ENCODE data around the gene NPW.

The NPW gene

DNA sequence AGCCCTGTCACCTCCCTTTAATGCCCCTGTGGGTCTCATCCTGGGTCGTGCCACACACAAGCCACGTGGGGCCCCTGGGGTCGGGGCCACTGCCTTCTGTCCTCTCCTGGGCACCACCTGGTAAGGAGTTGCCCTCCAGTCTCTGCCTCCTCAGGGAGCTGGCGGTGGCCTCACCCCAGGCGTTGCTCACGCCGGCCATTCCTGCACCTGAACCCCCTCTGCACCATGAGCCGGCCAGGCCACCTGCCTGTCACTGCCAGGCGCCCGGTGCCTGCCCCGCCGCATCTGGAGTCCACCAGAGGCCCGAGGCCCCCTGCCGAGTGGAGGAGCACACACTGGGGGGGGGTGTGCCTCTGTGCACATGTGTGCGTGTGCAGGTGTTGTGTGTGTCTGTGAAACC lies 17.5 kb downstream of the NPW start:
- no peak for DNase-seq

DNA sequence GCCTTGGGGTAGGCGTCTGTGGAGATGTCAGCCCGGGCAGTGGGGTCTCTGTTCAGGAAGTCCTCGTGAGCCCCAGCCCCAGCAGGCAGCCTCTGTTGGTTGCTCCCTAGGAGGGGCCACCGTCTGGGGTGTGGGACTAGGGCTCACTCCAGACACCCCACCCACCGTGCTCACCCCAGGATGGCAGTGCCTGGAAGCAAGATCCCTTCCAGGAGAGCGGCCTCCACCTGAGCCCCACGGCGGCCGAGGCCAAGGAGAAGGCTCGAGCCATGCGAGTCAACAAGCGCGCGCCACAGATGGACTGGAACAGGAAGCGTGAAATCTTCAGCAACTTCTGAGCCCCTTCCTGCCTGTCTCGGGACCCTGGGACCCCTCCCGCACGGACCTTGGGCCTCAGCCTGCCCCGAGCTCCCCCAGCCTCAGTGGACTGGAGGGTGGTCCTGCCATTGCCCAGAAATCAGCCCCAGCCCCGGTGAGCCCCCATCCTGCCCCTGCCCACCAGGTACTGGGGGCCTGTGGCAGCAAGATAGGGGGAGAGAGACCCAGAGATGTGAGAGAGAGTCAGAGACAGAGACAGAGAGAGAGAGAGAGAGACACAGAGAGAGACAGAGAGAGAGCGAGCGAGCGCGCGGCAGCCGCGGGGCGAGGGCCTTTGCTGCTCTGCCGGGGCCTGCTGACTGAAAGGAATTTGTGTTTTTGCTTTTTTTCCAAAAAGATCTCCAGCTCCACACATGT lies 18.2 kb downstream of the NPW start:
- no peak for DNase-seq

DNA sequence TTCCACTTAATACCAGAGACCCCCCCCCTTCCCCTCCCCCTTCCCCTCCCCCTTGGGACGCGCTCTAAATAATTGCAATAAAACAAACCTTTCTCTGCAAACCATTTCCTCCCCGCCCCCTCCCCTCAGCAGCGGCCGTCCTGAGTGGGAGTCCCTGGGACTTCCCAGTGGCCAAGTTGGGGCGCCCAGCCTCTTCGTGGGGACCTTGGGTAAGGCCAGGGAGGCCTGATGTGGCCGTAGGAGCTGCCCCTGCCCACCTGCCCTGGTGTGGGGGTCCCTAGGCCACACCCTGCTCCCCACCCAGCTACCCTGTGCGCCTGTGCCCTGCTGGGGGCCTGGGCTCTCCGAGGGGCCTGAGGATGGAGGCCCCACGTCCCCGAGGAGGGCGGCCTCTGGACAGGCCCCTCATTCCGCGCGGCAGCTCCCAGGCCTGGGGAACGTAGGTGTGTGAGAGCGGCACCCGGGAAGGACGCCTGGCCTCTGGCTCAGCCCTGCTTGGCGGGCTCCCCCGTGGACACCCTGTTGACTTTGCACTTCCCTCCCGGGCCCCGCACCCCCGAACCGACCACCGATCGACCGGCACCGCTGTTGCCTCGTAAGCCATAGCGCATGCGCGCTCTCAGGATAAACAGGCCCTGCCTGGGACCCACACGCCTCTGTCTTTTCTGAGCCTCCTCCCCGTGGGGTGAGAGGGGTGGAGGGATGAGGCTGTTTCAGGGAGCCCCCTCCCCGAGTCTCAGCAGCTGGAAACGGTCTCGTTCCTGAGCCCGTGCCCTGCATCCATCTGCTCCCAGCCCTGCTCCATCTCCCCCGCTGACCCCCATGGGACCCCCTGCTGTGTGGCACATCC lies 19.0 kb downstream of the NPW start:
- no peak for DNase-seq

DNA sequence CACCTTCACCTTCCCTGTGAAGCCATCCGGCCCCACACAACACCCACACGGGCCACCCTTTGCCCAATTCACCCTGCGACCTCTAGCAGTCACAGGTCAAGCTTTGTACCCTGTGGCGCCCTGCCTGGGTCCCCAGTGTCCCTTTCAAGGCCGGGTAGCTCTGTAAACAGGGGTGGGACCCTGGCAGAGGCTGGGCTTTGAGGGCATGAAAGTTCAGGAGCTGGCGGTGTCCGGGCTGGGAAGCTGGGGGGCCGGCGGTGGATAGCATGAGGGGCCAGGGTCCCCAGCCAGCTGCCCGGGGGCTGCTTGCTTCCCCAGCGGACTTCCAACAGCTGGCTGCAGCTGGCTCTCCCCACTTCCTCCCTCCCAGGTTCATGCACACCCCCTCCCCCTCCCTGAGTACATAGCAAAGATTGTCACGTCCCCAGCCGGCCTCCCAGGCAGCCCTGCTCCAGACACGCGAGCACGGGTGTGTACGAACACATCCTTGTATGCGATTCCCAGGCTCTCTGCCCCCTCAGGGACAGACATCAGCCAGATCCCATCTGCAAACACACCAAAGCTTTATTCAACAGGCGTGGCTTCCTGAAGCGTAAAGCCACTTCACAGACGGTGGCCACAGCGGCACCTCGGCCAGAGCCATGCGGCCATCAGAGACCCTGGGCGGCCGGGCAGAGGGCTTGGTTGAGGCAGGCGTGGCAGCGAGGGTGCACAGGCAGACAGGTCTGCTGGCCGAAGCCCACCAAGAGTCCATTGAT lies 19.9 kb downstream of the NPW start:
- DNase-seq: no peak

DNA sequence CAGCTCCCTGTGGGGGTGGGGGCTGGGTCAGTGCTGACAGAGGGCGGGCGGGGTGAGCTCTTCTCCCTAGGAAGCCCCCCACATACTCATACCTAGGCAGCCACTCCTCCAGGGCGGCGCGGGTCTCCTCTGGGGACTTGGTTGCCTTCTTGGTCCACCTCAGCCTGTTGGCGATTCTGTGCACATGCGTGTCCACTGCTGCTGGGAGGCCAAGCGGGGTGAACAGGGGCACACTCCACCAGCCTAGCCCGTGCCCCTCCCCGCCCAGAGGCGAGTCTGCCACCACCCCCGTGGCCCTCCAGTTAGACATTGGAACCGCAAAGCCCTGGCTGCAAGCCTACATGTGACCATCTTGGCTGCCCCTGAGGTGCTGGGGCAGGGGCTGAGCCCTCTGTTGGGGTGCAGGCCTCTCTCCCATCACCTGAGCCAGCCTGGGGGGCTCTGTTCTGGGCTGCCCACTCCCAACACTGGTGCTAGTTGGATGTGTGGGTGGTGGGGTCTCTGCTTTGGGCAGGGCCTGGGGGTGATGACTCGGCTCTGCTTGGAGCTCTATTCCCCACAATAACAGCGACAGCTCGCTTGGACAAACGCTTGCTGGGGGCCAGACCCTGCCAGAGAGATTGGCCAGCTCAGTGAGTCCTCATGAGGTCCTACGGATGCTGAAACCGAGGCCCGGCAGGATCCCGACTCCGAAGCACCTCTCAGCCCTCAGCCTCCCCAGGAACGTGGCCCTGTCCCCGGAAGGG lies 20.6 kb downstream of the NPW start:
- no peak for DNase-seq

DNA sequence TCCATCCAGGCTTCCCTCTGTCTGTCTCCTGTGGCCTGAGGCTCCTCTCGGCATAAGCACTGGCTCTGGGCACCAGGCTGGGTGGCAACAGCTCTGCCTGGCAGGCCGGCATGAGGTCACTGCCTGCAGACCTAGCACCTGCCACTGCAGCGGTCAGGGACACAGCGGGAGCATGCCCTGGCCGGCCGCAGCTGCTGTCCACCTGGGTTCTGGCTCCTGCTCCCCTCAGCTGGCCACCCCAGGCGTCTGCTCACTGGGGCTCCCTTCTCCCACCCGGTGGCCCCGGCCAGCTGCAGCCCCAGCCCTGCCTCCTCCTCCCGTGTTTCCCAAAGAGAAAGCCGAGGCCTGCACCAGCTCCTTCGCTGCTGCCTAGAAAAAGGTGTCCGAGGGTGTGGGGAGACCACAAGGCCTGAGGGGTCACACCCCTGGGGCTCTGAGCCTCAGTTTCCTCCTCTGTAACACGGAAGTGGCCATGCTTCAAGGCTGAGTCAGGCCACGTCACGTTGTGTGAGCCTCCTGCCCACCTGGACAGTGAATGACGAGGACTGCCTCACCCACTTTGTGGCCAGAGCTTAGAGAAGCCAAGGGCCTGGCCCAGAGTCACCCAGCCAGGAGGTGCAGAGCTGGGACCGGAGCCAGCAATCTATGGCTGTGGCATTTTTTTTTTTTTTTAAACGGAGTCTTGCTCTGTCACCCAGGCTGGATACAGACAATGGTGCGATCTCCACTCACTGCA lies 21.4 kb downstream of the NPW start:
- no peak for DNase-seq

DNA sequence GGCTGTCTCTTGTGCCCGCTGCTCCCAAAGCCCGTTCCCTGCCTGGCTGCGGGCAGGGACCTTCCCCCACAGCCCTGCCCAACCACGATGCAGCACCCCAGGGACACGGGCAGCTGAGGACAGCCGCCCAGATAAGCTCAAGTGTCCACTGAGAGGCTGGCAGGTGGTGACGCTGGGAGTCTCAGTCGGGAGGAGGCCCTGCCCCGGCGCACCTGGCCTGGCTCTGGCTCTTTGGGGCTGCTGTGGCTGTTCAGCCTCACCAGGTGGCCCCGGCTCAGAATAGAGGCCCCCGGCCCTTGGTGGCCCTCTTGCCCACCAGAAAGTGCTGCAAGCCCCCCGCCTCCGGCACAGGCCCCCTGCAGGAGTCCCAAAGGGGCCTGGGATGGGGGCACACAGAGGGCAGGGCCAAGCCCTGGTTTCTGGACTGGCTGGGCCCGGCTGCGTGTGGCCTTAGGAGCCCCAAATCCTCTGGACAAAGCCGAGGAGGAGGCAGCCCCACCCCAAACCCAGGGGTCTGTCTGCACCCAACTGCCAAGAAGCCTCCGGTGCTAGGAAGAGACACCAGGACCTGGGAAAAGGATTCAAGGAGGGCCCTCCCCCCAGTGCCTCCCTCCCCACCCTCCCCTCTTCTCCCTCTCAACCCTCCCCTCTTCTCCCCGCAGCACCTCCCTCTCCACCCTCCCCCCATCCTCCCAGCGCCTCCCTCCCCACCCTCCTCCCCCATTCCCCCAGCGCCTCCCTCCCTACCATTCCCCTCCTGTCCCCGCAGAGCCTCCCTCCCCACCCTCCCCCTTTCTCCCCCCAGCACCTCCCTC lies 22.8 kb downstream of the NPW start:
- no peak for DNase-seq

DNA sequence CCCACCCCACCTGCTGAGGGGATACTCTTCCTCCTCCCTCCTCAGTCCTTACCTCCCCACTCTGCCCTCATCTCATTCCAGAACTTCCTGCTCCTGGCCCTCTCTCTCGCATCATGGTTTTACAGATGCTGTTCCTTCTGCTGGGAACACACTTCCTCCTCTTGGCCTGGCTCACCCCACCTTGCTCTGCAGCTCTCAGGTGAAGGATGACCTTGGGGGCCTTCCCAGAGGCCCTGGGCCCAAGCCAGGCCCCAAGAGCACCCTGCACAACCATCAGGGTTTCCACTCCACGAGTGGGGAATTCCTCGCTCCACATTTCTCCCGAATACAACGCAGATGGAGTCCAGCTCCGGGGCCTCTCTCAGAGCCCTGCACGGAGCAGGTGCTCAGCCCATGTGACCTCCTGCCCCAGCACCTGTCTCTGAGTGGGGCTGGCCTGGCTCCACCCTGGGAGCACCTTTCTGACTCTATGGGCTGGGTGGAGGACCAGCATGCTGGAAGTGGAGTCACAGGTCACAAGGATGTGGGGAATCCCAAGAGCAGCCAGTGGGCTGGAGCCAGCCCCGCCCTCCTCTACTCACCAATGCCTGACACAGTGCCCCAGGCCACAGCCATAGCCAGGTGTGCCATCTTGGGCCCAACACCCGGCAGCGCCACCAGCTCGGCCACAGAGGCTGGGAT lies 23.5 kb downstream of the NPW start:
- DNase-seq: no peak

DNA sequence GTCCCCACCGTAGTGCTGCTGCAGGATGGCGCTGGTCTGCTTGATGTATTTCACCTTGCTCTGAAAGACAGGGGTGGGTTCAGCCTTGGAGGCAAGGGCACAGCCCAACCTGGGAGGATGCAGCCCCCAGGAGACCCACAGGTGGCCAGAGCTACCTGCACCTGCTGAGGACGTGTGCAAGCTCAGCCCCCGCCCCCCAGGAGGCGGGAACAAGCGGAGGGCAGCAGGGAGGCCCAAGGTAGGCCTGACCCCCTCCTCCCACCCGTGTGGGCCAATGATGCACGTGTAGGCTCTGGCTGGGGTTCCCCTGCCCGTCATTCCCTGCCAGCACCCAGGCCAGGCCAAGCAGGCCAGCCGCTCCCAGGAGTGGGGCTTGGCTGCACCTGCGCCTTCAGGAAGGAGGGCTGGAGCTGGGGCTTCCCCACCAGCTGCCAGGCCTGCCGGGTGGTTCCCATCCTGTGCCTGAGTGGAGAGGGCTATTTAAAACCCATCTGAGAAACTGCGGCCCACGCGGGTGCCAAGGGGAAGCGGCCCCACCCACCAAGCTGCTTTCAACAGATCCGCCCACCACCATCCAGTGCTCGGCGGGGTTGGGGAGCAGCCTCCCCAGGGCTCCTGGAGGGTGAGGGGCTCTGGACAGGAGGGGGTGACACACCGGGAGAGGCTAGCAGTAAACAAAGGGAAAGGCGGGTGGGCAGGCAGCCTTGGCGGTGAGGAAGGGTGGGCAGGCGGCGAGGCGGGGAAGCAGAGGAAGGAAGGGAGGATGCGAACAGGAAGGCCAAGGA lies 24.3 kb downstream of the NPW start:
- no peak for DNase-seq

DNA sequence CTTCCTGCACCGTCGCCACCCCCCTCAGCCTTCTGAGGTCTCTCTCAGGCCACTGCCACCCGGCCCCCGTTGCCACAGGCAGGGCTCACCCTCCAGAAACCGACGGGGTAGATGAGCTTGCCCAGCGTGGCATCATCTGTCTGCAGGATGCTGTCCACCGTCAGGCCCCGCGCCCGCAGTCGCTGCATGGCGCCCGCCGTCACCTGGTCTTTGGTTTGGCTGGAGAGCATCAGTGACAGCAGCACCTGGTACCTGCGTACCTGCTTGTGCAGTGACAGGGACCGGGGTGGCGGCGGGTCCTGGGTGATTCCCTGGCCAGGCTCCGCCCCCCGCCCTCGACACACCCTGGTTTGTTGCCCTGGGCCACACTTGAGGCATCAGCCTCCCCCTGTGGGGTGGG lies 25.0 kb downstream of the NPW start:
- DNase-seq: no peak

DNA sequence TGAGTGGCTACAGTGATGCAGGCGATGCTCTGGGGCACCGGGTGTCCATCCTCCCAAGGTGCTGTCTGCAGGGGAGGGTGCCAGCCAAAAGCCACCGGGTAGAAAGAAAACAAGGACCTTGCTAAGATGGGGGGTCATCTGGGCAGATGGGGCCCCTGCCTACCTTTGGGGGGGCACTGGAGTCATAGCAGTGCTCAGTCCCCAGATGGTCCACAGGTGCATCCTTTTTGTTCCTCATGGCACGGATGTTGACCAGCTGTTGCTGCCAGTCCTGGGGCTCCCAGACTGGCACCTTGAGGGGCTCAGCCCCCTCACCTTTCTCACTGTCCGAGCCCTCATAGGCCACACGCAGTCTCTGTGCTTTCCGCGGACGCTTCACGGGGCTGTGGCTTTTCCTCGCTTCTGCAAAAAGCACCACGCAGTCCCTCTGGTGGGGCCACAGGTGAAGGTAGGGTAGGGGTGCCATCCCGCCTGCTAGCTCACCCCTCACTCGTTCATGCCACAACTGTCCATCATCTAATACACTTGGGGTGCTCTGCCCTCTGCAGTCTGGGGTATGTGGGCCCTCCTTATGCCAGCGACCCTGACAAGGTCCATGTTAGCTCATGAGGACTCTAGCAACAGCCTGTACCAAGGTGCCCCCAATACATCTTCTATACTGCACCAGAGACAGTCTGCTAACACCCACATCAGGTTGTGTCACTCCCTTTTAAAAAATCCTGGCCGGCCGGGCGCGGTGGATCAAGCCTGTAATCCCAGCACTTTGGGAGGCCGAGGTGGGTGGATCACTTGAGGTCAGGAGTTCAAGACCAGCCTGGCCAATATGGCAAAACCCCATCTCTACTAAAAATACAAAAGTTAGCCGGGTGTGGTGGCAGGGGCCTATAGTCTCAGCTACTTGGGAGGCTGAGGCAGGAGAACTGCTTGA lies 26.6 kb downstream of the NPW start:
- no peak for DNase-seq

DNA sequence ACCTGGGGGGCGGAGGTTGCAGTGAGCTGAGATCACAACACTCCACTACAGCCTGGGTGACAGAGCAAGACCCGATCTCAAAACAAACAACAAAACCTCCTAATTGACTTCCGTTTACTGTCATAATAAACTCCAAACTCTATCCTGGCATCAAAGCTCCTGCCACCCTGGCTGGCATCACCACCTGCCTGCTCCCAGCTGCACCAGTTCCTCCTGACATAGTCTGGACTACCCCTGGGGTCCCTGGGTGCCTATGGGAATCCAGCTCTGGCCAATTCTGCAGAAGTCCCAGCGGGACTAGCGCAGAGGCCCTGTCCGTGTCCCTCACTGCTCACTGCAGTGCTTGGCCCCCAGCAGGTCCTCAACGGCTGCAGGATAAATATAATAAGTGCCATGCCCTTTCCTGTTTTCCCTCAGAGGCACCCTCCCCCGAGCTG lies 27.3 kb downstream of the NPW start:
- DNase-seq: no peak

DNA sequence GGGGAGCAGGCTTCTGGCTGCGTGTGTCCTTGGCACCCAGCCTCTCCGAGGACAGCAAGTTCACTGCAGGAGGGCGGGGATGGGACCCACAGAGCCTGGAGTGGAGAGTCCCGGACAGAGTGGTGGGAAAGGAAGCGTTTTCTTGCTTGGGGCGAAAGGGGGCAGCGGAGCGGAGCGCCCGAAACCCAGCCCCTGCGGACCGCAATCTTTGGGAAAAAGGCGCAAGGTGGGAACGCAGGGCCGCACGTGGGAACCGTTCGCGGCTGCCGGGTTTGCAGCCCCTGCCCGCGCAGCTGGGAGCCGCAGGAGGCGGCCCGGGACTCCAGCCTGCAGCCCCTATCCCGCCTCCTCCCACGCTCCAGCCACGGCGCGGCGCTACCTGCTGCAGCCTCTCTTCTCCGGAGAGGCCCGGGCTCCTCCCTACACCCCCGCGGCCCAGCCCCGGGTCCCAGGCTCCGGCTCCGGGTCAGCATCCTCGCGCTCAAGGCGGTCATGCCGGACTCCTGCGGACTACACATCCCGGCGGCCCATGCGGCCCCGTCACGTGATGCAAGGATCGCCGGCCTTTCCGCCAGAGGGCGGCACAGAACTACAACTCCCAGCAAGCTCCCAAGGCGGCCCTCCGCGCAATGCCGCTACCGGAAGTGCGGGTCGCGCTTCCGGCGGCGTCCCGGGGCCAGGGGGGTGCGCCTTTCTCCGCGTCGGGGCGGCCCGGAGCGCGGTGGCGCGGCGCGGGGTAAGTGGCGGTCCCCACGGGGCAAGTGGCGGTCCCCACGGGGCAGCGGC lies 27.9 kb downstream of the NPW start, which contains the start of the genes NTHL1 and TSC2:
NTHL1 (minus strand) TSS at position 505 of the 786 bp plus-strand sequence; CDS start at position 494, 11 bp downstream.
TSC2 (plus strand) TSS at position 656 of the 786 bp plus-strand sequence. CDS start 631 bp downstream, outside the sequence.
- peak; percentile 92 for DNase-seq

DNA sequence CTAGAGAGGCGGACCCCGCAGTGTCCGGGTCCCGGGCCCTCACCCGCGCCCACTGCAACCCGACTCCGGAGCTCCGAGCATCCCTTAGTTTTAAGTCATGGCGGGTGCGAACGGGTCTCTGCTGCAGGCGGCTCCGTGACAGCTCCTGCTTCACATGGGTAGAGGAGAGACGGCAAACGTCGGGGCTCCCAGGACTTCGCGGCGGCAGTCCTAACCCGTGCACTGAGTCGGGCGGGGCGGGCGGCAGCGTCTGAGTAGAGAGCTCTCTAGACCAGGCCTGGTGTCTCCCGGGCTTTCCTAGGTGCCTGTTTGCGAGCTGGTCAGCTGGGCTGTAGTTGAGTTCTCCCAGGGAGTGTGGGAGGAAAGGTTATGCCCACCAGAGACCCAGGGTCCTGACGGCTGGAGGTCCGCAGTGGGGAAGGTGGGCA lies 28.5 kb downstream of the NPW start:
- no peak for DNase-seq

DNA sequence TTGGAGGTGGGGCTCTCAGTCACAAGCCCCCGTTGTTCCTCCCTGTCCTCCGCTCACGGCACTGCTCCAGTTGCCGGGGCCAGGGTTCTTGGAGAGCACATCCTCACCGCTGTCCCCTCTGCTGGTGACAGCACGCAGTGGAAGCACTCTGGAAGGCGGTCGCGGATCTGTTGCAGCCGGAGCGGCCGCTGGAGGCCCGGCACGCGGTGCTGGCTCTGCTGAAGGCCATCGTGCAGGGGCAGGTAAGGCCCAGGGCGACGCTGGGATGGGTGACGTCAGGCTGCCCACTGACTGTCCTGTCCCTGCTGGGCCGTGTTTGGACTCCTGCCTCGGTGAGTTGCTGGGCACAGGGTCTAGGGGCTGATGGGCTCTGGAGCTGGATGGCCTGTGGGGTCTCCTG lies 33.6 kb downstream of the NPW start:
- no peak for DNase-seq

DNA sequence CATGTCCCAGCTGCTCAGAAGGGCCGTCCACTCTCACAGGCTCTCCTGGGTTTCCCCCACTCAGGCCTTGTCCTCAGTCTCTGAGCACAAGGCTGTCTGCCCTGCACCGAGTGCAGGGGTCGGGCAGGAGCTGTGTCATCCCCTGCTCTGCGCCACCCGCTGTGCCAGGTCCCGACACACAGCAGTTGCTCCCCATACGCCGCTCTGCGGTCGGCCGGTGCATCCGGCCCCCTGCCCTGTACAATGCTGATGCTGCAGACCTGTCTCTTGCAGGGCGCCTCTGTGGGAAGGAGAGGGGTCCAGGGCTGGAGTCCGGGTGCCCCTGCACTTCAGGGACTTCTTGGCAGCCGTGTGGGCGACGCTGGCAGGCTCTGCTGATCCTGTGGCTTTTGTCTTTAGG lies 34.3 kb downstream of the NPW start:
- no peak for DNase-seq

DNA sequence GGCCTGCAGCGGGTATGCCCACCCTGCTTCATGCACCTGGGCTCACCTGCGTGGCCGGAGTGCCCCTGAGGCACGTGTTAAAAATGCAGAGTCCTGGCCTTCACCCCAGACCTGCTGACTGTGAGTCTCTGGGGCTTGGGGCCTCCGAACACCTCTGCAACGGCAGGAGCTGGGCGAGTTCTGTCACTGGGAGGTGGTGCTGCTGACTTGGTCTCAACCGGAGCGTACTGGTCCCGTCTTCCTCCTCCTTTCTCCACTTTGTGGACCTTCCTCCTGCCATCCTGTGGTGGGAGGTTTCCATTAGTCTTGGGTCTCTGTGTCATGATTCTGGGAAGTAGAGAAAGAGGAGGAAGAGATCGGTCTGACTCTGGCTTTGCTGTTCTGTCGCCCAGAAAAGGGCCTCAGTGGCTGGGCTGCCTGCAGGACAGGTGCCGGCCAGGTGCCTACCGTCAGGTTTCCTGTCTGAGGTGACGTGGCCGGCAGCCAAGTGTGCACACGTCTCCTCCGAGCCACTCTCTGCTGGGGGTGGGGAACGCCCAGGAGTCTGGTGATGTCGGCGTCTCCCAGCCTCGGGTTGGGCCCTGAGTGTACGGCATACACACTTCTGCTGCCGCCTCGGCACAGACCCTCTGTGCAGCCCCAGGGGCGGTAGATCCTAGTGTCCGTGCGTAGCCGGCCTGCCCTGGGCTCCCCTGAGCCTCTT lies 35.1 kb downstream of the NPW start:
- no peak for DNase-seq

Data from CD4-positive, alpha-beta T cell treated with Interferon gamma for 1 hour (primary cell).